ENCODE measurements around the gene DAB1. TPM values are rescaled to one million over a fixed set of nuclear protein-coding genes. Genes with fewer than 3 reads are reported as not detected.
"Not testable (repeated sequence)": the region's sequence is repeated elsewhere in the genome, so short reads cannot be mapped to it uniquely, and the experiment has no call there.

Gene DAB1
- total RNA-seq, 1 donor from 2014 or later, result 0.20 TPM

GRCh38 chr1:57361516-57361915 lies 62.3 kb downstream of the DAB1 start:
- DNase-seq (ENCODE audit: low read depth), result no peak

GRCh38 chr1:57360846-57361407 lies 62.9 kb downstream of the DAB1 start:
- no peak for DNase-seq (ENCODE audit: low read depth)

GRCh38 chr1:57357462-57357861 lies 66.4 kb downstream of the DAB1 start:
- no peak for DNase-seq (ENCODE audit: low read depth)

DNA sequence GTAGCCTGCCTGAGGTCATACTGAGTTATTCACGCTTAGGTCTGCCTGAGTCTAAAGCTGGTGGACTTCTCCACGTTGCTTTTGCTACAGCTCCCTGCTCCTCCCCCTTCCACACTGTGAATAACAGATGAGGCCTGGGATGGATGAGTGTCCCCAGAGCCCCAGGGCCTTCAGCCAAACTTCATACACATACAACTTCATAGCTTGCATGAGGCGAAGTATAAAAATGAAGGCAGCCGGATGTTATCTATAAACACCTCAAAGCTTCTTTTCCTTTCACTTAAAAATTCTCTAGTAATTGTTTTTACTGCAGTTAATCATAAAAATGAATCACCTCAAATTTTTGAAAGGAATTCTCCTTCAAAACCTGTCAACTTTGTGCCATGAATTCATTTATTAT lies 70.2 kb downstream of the DAB1 start:
- DNase-seq (ENCODE audit: low read depth), result no peak

GRCh38 chr1:57350610-57351009 lies 73.2 kb downstream of the DAB1 start:
- no peak for DNase-seq (ENCODE audit: low read depth)

GRCh38 chr1:57348921-57349320 lies 74.9 kb downstream of the DAB1 start:
- DNase-seq (ENCODE audit: low read depth), result no peak

GRCh38 chr1:57345916-57346315 lies 77.9 kb downstream of the DAB1 start:
- no peak for DNase-seq (ENCODE audit: low read depth)

- no peak for DNase-seq (ENCODE audit: low read depth)
Observed at GRCh38 chr1:57344265-57344664, 79.6 kb downstream of the DAB1 start.

GRCh38 chr1:57343298-57343915 lies 80.5 kb downstream of the DAB1 start:
- DNase-seq (ENCODE audit: low read depth), result not testable (repeated sequence)

DNA sequence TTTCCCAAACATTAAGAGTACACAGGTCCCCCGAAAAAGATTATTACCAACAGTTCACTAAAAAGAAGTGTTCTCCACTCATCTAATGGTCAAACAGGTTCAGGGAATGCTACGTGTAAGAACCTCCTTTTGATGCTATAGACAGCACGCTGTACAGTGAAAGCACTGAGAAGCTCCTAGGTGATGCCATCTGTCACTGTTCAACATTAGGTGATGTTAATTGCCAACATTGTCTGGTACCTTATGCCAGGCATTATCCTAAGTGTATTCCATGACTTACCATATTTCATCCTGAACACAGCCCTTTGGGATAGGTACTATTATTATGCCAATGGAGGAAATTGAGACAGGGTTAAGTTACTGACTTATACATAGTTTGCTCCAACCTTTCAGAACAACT lies 82.1 kb downstream of the DAB1 start:
- DNase-seq (ENCODE audit: low read depth), result no peak

DNA sequence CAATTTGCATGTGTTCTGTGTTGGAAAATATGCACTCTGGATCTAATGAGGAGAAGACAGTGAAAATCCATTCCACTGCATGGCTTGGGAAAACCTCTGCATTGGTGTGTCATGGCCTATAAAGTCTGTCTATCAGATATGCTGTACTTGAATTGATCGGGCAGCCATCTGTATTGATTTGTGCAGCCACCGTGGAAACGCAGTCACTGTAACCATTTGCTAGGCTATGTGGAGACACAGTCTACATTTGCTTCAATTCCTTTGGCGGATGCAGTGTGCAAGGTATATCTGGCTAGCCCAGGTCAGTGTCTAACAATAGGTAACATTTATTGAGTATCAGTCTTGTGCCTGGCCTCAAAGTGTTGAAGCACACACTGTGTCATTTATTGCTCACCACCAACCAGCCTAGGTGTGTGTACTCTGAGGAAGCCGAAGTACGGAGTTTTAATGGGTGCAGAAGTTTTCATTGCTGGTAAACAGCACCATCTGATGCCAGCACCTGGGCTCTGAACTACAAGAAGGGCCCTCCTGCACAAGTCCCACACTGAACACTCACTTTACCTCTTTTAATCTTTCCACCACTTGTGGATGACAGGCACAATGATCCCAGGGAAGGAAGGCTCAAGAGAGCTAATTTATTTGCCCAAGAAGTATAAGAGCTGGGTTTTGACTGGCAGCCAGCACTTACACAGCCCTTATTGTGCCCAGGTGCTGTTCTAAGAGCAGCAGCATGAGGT lies 83.4 kb downstream of the DAB1 start:
- DNase-seq (ENCODE audit: low read depth), result no peak

DNA sequence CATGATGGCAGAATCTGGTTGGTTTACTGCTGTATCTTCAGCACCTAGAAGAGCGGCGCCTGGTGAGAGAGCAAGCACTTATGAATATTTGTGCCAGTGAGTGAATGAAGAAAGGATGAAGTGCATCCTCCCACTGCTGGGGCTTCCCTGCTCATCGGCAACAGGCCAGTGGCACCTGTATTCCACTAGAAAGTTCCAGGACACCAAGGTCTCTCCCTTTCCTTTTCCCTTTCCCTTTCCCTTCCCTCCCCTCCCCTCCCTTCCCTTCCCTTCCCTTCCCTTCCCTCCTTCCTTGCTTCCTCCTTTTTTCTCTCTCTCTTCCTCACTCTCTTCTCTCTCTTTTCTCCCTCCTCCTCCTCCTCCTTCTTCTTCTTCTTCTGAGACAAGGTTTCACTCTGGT lies 86.2 kb downstream of the DAB1 start:
- no peak for DNase-seq (ENCODE audit: low read depth)

GRCh38 chr1:57336793-57337192 lies 87.1 kb downstream of the DAB1 start:
- DNase-seq (ENCODE audit: low read depth), result no peak

DNA sequence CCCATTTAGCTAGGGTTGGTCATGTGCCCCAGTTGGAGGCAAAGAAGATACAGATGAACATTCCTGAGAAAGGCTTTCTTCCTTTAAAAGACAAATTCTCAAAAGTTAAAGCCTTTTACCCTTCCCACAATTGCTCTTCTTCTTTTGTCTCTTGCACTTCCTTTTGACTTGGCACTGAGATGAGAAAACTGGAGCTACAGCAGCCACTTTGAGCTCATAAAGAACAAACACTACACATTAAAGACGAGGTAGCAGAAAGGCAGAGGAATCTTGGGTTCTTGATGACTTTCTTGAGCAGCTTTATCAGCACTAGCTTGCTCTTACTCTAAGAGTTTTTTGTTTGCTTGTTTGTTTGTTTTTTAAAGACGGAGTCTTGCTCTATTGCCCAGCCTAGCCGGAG lies 92.2 kb downstream of the DAB1 start:
- DNase-seq (ENCODE audit: low read depth), result no peak

- no peak for DNase-seq (ENCODE audit: low read depth)
Observed at GRCh38 chr1:57329937-57330336, 93.9 kb downstream of the DAB1 start.

DNA sequence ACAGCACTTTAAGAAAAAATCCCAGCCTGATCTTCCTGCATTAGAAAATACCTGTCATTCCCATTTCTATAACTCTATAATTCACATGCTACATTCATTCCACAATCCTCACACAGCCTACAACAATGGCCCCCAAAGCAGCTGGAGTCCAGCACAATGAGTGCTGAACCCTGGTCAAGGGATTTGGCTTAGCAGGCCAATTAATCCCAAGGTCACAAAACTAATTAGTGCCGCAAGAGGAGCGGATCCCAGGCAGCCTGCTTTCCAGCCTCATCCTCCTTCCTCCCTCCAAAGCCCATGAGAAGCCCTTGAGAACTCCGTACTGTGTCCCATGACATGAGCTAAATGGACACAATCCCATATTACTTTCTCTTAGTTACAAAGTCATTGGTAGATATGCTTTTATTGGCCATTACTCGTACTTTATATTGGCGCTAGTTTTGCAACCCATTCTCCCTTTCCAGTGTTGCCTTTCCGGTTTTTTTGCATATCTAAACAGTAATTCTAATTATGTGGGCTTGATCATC lies 94.8 kb downstream of the DAB1 start:
- no peak for DNase-seq (ENCODE audit: low read depth)

DNA sequence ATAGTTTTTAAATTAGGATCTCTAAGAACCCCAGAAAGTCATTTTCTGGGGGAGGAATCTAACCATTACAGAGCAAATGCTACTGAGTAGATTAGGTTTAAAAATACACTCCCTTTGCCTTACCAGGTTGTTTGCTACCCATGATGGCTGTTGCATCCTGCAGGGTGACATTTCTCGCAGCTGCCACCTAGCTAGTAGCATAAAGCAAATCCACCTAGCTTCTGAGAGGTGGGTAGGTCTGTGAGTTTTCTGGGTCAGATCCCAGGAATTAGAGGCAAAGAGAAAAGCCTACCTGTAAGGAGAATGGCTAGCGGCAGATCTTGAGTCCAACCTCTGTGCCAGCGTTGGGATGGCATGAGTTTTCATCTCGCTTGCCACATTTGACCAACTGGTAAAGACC lies 95.9 kb downstream of the DAB1 start:
- no peak for DNase-seq (ENCODE audit: low read depth)

- DNase-seq (ENCODE audit: low read depth), result no peak
Observed at GRCh38 chr1:57327336-57327735, 96.5 kb downstream of the DAB1 start.

- DNase-seq (ENCODE audit: low read depth), result no peak
Observed at GRCh38 chr1:57325536-57325935, 98.3 kb downstream of the DAB1 start.

- DNase-seq (ENCODE audit: low read depth), result peak; percentile 4
Observed at GRCh38 chr1:57325117-57325516, 98.7 kb downstream of the DAB1 start.

GRCh38 chr1:57324388-57324787 lies 99.5 kb downstream of the DAB1 start:
- no peak for DNase-seq (ENCODE audit: low read depth)

- DNase-seq (ENCODE audit: low read depth), result no peak
Observed at GRCh38 chr1:57321776-57322175, 102.1 kb downstream of the DAB1 start.

- DNase-seq (ENCODE audit: low read depth), result no peak
Observed at GRCh38 chr1:57319791-57320190, 104.1 kb downstream of the DAB1 start.
